HS-27A (cell line): ENCODE measurements around the gene TTC6.

Experiments used
- DNase-seq: peaks from one replicate; pipeline ENCODE4 v3.0.0-alpha.2; 2012; ENCODE audit warnings: low read depth, missing footprints

The TTC6 gene

DNA sequence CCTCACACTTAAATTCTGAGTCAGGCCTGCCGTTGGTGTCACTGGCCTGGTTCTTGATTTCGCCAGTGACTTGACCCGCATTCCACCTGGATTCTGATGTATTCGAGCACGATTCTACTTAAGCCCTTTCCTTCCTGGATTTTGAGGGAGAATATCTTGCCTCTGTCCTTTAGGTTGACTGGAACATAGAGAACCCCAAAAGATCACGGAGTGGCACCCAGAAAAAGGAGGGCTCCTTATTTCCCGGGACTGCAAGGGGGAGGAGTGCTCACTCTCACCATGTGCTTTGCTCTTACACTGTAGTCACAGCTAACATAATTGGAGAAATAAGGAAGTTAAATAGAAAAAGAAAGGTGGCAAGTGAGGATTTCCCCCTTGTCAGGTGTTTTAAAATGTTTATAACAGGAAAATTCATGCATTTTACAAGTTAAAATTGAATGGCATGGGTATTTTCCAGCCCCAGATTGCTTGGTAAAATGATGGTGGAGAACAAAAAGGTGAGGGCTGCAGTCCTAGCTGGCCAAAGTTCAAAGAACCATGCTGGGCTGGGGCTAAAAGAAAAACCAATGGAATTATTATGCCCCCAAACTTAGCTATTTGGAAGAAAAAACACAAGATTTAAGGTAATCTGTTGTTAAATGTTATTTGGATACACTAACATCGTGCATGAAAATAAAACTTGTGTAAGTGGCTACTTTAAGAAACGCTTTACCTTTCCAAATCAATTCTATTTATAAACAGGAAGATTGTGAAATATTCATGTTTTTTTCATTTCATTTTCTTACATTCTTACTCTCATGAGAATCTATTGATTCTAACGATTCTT is 9.2 kb upstream of the TTC6 start:
- no peak for DNase-seq

DNA sequence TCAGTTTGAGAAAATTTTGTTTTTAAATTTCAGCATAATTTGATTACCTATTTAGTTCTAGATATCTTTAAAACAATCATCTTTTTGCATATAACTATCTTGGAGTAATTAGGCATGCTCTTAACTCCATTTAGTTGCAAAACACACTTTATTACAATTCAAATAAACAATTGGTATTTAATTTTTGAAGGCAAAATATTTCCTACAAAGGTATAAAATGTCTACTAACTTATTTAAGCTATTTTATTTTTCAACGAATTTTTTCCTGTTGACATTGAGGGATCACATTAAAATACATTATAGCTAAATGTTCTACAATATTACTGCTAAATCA is 8.7 kb upstream of the TTC6 start:
- DNase-seq, result no peak

DNA sequence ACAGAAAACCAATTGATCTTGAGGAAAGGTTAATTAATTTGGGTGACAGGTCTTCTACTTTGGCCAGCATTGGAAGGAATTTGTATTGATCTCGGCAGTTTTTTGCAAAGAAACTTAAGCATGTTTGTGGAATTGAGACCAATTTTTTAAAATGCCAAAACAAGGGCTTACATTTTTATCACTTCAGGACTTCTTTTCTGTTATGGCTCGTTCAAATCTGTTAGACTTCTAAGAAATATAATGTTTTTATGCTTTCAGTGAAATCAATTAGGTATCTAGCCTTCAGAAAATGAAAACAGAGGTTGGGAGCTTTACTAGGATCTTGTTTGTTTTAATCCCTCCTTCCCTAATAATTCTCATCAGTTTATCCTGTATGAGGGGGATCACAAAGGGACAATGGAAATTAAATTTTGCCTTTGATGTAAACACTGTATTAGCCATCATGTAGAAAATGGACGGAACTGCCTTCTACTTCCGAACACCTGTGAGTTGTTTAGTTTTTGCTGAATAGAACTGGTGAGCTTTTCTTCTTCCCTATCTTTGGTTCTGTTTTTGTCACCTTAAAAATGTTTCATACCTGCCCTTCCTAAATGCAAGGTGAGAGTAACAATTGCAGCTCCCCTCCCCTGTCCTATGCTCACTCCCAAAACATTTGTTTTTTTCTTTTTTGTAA is 8.2 kb upstream of the TTC6 start:
- no peak for DNase-seq

DNA sequence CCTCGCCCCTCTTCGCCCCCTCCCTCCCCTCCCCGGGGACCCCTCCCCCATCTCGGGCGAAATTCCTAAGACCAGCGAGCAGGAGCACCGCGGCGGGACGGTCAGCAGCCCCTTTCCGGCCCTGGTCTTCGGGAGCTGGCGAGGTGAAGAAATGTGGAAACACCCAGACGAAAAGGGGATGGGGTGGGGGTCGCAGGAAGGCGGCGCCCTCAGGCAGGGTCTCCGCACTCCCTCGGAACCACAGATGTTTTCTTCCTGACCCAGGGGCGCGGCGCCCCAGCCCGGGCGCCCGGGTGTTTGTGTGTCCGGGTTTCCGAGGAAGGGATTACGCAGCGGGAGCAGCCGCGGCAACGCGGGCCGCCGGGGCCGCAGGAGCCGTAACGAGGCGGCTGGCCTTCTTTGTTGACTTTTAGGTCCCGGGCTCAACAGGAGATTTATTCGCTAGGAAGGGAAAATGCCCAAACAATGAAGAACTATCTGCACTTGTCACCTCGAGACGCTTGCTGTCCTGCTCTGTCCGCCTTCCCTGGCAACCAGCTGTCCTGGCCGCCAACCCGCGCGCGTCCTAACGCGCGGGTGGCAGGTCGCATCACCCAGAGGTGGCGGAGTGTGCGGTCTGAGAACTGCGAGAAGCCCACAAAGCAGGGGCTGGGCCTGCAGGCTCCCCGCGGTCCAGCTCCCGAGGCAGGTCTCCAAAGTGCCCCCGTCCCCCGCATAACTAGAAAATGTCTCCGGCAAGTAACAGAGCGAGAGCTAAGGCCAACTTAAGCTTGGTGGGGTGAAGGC is 7.4 kb upstream of the TTC6 start:
- no peak for DNase-seq

DNA sequence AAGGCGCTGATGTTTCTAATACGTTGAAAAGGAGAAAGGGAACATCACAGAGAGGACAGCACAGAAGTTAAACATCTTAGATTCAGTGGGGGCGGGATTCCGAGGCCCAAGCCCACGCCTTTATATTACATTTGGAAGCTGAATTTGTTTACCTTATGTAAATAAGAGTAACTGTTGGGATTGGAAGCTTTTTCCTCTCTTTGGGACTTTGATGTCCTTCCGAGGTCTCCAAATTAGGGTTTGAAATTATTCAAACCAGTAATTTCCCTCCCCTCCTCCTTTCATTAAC is 6.8 kb upstream of the TTC6 start:
- no peak for DNase-seq

DNA sequence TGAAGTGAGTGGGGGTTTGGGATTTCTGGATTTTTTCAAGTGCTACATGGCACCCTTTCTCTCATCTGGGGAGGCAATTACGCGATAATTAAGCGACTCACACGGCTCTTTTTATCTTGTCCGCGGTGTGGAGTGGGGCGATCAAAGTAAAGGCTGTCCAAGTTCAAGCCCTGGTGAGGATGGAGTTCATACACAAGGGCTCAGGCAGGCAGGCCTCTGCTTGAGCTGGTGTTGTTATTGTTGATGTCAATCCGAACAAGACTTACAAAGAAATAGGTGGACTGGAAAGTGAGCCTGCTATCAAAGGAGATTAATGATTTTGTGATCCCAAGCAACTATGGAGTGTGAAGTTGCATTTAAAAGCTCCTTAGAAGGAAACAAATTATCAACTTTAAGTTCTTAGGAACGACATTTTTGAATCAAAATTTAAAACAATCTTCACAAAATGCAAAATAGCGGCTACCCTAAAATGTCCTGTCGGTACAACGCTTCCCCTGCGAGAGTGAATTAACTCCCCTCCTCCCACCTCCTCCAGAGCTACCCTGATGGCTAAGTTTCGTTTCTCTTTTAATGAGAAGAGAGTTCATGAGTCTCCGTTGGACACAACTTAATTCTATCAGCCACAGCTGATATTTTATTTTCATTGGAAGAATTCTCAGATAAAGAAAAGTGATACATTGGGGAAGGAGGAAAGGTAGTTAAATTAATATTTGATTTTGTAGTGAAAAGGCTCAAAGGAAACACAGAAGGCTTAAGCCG is 6.3 kb upstream of the TTC6 start:
- DNase-seq, result no peak

DNA sequence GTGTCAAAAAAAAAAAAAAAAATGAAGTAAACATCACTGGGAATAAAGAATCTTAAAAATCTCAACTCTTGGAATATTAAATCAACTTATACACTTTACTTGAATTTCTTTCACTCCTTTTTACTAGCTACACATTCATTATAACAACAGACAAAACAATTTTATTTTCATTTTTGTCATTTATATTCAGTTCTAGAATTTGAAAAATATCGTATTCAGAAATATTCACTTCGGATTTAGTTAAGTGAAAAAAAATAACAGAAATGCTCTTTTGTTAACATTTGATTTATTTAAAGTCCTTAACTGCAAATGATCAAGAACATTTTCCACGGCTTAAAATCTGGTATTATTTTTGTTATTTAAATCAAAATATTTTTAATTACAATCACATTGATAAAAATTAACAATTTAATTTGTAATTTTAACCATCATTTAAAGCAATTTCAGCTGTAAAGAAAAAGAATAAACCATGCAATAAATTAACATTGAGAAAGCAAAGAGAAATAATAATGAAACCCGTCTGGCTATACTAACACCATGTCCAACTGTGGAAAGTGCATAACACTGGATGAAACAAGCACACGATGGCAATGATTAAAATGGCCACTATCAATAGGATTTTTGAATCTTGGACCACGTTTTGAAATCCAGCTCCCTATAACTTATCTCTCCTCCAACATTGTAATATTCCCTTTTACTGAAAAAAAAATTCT is 5.6 kb upstream of the TTC6 start:
- DNase-seq, result no peak

DNA sequence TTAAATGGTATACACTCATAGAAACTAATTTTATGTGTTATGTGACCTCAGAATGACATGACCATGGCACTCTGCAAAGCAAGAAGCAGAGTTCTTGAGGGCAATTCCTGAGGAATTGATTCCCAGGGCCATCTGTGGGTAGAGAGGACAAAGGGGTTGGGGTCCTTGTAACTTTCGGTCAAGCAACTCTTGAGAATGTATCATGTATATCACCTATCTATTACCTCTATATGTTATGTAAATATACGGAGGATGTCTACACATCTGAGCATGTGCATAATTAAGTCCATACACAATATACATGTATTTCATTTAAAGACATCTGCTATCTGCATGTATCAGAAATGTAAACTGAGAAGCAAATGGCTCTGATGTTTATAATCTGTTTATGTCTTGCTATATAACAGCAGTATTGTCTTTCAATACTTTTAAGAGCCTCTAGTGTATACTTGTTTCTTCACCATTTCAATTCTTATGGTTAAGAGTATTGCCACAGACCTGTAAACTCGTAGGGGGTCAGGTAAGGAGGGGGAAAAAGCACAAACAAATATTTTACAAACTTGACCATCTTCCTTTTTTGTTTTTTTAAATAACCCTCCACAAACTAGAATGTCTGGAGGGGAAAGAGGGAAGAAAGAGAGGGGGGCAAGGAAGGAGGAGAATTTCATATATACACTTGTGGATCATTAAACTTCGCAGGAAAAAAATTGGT is 4.8 kb upstream of the TTC6 start:
- no peak for DNase-seq

DNA sequence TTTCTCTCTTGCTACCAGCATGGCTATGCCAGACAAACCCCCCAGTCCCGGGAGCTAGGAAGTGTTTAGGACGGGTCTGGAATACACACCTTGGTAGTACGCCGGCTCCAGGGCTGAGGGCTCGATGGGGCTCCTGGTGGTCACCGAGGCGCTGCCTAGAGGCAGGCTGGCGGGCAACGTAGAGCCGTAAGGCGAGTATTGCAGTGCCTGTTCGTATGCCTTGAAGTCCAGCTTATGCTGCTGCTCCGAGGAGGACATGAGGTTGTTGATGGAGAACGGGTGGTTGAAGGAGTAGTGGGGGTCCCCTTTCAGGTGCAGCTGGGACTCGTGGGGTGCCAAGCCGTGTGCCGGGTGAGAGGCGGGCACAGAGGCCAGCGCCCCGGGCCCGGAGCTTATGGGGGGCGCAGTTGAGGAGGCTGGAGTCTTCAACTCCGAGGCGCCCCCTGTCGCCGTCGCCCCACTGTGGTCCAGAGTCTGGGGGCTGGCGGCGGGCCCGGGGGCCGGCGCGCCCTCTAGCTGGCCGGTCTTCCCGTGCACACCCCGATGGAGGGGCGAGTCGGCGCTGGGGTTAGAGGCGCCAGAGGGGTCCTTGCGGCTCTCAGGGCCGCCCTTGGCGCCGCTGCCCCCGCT is 4.0 kb upstream of the TTC6 start:
- no peak for DNase-seq

DNA sequence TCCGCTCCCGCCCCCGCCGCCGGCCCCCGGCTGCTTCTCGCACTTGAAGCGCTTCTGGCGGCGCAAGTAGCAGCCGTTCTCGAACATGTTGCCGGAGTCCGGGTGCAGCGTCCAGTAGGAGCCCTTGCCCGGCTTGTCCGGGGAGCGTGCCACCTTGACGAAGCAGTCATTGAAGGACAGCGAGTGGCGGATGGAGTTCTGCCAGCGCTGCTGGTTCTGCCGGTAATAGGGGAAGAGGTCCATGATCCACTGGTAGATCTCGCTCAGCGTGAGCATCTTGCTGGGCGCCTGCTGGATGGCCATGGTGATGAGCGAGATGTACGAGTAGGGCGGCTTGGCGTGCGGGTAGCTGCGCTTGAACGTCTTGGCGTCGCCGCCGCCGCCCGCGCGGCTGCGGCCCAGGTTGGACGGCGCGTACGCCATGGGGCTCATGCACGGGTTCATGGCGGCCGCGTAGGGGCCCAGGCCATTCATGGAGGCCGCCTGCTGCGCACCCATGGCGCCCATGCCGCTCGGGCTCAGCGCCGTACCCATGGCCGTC is 3.4 kb upstream of the TTC6 start:
- DNase-seq, result no peak

DNA sequence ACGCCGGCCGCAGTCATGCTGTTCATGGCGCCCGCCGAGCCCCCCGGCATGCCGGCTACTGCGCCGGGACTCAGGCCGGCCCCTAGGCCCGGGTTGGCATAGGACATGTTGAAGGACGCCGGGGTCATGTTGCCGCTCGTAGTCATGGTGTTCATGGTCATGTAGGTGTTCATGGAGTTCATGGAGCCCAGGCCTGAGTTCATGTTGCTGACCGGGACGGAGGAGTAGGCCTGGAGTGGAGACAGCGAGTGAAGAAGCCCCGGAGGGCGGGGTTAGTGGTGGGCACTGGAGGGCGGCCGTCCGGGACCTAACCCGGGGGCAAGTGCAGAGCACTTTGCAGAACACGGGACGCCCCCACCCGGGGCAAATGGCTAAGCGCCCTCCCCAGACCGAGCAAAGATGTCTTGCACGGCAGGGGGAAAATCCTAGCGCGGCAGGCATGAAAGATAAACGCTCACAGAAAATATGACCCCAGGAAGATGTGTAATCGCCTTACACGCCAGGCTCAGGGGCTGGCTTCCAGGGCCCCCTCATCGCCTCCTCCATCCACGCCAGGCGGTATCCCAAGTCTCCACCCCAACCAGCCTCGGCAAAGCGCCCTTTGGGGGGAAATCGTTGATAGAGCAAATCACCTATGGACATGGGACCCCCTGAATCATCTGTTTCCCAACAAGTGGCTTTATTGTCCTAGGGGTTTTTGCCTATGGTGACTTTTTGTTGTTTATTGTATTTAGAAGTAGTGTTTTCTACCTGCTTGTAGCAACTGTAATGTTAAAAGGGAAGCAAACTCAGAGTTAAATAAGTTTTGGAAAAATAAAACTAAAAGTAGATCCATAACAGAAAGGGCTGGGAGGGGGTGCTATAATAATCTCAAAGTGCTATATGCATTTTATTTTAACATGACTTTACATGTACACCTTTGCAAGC is 2.7 kb upstream of the TTC6 start:
- no peak for DNase-seq

DNA sequence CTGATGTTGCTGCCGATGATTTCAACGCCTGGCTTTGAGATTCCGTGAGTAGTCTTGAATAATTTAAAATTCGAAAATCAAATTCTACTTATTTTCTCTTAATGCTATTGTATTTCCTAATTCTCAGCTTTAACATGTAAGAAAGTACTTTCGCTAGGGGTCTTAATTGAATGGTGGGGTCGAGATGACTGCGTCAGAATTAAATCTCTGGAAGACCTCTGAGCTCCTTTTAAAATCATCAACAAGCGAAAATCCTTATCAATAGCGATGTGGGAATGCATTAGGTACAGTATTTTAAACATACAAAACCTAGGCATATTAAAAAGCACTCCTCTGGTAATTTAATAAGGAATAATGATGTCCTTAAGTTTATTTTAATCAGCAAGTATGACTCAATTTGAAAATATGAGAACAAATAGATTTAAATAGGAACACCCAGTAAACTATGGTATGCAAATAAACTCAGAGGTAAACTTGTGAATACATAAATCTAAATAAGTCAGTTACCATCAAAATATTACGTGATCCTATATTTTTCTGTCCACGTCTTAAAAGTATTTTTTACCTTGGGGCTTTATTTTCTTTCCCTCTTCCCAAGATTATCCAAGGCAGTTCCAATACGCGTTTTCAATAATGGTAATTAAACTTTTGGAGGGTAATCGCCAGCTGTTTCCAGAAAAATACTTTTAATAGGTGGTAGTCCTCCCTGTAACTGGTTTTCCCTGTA is 1.8 kb upstream of the TTC6 start:
- DNase-seq, result no peak

DNA sequence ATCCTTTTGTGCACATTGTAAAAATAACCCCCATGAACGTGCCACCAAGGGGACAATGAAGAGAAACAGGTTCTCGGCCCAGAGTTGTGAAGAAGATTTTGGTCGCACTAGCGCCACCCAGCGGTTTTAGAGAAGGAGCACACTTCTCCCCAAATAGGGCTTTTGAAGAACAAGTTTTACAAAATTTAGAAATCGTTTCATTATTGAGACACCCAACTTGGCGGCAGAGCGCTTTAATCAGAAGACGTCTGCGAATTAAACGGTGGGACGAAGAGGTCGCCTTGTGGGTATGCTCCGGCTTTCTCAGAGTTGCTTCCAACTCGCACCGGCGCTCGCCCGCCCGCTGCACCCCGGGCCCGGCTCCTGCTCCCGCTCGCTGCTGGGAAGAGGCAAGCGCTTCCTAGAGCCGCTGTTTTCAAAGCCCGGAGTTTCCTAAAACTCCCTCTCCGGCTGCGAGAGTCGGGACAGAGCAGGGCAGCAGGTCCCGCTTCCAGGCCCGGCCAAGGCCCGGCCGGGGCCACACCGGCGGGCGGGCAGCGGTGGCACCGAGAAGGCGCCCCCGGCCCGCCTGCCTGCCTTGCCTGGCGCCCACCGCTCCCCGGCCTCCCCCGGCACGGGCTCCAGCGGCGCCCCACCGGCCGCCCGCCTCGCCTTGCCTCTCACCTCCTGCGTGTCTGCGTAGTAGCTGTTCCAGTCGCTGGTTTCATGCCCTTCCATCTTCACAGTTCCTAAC is 1.0 kb upstream of the TTC6 start:
- DNase-seq, result peak; percentile 74

DNA sequence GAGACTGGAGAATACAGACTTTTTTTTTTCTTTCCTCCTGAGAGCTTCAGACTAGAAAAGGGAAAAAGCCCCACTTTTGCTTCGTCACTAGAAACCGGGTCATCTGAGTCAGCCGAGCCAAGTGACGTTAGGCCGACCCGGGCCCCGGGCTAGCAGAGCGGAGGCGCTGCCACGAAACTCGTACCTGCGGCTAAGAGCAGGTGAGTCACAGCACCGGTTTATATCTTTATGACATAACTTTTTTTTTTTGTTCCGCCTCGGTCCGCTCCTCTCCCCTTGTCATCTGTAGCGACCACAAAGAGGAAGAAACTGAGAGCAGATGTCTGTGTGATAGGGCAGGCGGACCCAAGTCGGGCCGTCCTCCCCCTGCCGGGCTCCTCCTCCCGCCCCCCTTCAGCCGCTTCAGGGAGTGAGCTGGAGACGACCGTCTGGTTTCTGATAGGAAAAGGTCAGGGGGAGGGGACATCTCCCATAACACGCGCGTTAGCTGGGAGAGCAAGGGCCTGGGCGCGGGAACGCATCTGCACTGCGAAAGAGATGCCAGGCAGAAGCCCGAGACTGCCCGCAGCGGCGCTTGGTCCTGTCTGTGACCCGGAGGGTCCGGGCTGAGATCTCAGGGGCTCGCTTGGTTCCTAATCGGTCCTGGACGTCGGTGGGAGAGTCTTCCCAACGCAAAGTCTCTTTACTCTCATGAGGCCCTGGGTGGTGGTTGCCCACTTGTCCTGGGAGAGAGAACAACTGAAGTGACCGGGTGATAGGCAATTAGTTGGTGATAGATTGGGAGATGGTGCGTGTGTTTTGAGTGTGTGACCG is 586 bp downstream of the TTC6 start:
- no peak for DNase-seq

DNA sequence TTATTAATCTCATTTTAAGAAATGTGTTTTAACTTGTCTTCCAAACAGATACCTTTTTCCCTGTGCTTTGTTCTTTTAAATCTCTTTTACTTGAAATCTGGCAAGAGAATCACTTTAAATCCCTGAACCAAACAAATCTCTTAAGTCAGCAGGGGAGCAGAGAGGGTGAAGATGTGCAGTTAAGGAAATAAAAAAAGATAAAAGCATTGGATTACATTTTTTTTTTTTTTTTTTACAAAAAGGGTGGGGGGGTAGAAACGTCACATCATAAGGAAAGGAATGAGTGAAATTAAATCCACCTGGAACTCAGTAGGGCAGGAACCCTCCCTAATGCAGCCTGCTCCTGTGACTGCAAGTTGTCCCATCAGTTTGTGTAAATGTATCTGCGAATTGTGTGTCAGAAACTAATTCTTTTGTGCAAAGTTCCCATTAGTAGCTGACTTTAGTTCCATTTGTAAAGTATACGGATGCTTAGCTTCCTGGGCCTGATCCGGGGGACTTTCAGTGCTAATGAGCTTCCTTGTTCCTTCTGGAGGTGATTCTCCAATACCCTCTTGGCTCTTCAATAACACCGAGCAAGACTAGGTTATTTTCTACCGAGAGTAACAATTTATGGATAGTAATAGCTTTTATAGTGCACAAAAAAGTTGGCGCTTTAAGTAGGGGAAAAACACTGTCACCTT is 1.5 kb downstream of the TTC6 start:
- no peak for DNase-seq

DNA sequence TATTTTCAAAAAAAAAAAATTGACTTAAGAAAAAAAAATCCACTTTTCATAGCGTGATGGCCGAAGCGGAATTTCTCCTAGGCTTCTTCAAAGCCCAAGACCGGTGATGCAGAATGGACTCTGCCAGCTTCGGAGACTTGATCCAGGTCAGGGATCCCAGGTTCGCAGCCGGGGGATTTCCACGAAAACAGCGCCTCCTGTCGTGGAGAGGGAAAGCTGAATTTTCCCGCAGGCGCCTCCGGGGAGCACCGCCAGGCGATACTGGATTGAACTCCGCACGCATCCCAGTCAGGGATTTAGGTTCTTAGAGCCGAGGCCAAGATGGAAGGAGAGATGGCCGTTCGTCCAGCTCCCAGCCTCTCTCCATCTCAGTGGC is 2.1 kb downstream of the TTC6 start:
- no peak for DNase-seq
